Upper lobe of right lung (tissue), 1 donor: ENCODE measurements around the gene SLC6A5. TPM values are rescaled to one million over a fixed set of nuclear protein-coding genes. Genes with fewer than 3 reads are reported as not detected.

ENCODE experiments used
- ATAC-seq: fragments of 200-7000 bp; cut with Tn5 transposase; one replicate; pipeline ENCODE4 v1.9.1; 2020; ENCODE audit warnings: mild to moderate bottlenecking, moderate library complexity
- DNase-seq: peaks from one replicate; pipeline ENCODE4 v3.0.0-alpha.2; 2020
- H3K27ac ChIP-seq: fragments of 200-600 bp; one replicate; pipeline ENCODE4 v1.8.0; 2022
- H3K27me3 ChIP-seq: fragments of 200-600 bp; one replicate; pipeline ENCODE4 v1.8.0; 2022; ENCODE audit warnings: mild to moderate bottlenecking
- H3K36me3 ChIP-seq: fragments of 200-600 bp; one replicate; pipeline ENCODE4 v1.8.0; 2022
- H3K4me1 ChIP-seq: fragments of 200-600 bp; one replicate; pipeline ENCODE4 v1.8.0; 2022
- H3K4me3 ChIP-seq: fragments of 200-600 bp; one replicate; pipeline ENCODE4 v1.8.0; 2022; ENCODE audit warnings: mild to moderate bottlenecking
- H3K9me3 ChIP-seq: fragments of 200-600 bp; one replicate; pipeline ENCODE4 v1.8.0; 2022
- intact Hi-C: fragments of 100-400 bp; cut with DNase I; formaldehyde crosslinking; loops from one replicate; pipeline ENCODE4 v1.11.0; 2022
- total RNA-seq: library from RNA; stranded (reverse); fragmentation: NEBNext Ultra II Directional; extraction: Animal tissue kit (Norgen Biotek cat#: 25700); gene quantifications from one replicate; pipeline ENCODE4 v1.2.1, GENCODE V29; 2021
- TF ChIP-seq, protein P1 (sequence below): fragments of 200-600 bp; IDR thresholded peaks from one replicate; pipeline ENCODE4 v1.8.0; 2022; ENCODE audit warnings: antibody characterized with exemption
- donor health status: DM: no; HTN: yes; CAD: no; lungs with severe emphysema.

Gene SLC6A5
- total RNA-seq, 1 donor from 2014 or later, result not detected

DNA sequence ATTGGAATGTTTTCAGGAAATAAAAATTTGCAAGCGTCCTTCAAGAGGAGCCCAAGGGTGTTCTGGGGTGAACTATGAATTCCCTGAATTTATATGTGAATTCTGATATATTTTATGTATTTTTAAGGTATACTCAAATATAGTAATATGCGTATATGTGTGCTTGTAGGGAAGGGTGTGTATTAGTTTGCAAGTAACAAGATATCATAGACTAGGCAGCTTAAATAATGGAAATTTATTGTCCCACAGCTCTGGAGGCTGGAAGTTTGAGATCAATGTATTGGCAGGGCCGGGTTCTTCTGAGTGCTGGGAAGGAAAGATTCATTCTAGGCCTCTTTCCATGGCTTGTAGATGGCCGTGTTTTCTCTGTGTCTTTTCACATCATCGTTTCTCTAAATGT is 16.2 kb upstream of the SLC6A5 start:
- Histone ChIP-seq H3K9me3 (no peaks in the 10 kb centered on the region), H3K36me3 (no peaks in the 10 kb centered on the region), H3K4me1 (no peaks in the 10 kb centered on the region), H3K27ac (no peak overlapping the region), H3K4me3 (no peak overlapping the region), H3K27me3 (no peaks in the 10 kb centered on the region)
- TF ChIP-seq, protein P1, sequence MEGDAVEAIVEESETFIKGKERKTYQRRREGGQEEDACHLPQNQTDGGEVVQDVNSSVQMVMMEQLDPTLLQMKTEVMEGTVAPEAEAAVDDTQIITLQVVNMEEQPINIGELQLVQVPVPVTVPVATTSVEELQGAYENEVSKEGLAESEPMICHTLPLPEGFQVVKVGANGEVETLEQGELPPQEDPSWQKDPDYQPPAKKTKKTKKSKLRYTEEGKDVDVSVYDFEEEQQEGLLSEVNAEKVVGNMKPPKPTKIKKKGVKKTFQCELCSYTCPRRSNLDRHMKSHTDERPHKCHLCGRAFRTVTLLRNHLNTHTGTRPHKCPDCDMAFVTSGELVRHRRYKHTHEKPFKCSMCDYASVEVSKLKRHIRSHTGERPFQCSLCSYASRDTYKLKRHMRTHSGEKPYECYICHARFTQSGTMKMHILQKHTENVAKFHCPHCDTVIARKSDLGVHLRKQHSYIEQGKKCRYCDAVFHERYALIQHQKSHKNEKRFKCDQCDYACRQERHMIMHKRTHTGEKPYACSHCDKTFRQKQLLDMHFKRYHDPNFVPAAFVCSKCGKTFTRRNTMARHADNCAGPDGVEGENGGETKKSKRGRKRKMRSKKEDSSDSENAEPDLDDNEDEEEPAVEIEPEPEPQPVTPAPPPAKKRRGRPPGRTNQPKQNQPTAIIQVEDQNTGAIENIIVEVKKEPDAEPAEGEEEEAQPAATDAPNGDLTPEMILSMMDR, result no peak
- intact Hi-C loops, result no loop called here
- no peak for ATAC-seq
- DNase-seq, result no peak

DNA sequence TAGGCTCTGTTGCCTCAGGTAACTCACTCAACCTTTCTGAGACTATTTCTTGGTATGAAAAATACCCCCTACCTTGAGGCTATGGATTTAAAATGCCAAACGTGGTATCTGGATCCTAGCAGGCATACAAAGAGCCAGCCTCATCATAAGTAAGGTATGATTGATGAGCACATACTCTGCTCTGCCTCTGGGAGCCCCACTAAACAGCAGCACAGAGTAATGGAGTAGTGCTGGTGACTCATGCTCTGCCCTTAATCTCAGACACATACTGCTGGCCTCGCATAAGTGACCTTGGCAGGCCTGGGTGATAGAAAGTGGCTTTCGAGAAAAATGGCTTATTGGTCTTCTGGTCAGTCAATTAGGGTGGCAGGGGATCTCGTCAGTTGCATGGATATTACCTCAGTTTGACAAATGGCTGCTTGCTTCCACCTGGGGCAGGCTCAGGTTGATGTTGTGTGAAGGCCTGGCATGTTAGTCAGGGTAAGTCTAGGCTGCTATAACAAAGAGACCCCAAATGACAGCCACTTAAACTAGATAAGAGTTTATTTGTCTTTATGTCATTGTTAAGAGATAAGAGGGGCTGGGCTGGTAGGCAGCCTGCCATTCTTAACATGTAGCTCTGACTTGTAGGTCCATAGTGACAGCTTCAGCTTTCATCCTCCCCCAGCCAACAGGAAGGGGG is 15.2 kb upstream of the SLC6A5 start:
- ATAC-seq, result no peak
- Histone ChIP-seq H3K36me3 (no peaks in the 10 kb centered on the region), H3K27ac (no peak overlapping the region), H3K9me3 (no peaks in the 10 kb centered on the region), H3K27me3 (peaks cover 4% of the 10 kb centered on the region), H3K4me3 (no peak overlapping the region), H3K4me1 (no peaks in the 10 kb centered on the region)
- intact Hi-C loops, result no loop called here
- TF ChIP-seq, protein P1, result no peak
- DNase-seq, result no peak

DNA sequence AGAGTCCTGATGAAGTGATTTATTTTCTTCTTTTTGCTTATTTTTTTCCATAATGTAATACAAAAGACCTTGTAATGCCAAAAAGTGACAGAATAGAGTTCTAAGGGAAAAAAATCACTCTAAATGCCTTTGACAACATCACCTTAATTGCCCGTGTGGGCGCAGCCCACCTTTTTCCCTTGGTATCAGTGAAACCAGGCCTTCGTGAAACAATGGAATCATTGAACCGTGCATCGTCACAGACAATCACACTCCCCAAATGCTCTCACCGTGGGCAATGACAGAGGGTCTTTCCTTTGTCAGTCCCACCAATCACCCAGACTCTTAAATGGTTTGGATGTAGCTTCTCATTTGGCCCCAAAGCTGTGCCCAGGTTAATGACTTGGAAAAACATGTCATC is 9.6 kb upstream of the SLC6A5 start:
- TF ChIP-seq, protein P1, result no peak
- intact Hi-C loops, result no loop called here
- ATAC-seq (no peak), DNase-seq (no peak)
- Histone ChIP-seq H3K27me3 (peaks cover 18% of the 10 kb centered on the region), H3K4me3 (no peak overlapping the region), H3K36me3 (no peaks in the 10 kb centered on the region), H3K27ac (no peak overlapping the region), H3K4me1 (no peaks in the 10 kb centered on the region), H3K9me3 (no peaks in the 10 kb centered on the region)

DNA sequence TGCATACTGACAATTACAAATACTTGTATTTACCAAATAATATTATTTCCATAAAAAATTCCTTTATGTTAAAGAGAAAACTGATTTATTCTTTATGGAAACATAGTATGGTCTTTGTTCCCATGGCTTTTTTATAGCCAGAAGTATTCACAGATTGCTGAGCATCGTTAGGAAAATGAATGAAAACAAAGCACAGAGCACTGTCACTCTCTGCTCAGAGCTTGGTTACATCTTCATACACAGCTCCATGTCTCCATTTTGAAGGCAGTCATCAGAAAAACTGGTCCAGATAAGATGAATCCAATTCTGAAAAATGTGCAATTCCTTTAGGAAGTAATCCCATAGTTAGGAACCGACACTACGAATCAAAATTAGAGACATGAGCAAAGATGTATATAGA is 9.0 kb upstream of the SLC6A5 start:
- no peak for DNase-seq
- Histone ChIP-seq H3K27me3 (peaks cover 22% of the 10 kb centered on the region), H3K27ac (no peak overlapping the region), H3K9me3 (no peaks in the 10 kb centered on the region), H3K36me3 (no peaks in the 10 kb centered on the region), H3K4me3 (no peak overlapping the region), H3K4me1 (no peaks in the 10 kb centered on the region)
- no peak for ATAC-seq
- TF ChIP-seq, protein P1, result no peak
- intact Hi-C loops, result no loop called here

DNA sequence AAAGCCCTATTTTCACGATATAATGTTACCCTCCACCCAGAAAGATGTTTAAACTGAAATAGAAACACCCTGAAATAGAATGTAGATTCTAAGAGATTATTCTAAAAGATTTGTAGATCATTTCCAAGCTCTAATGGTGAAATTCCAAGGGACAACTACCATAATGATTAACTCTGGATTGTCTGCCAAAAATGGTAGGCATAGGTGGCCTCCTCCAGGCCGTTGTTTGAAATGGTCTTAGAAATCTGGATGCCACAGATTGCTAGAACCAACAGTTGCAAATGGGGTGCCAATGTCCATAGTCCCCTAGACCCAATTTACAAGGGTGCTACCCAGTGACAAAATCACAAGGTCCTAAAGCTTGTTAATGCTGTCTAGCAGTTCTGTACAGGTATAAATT is 6.7 kb upstream of the SLC6A5 start:
- TF ChIP-seq, protein P1, result no peak
- Histone ChIP-seq H3K9me3 (no peaks in the 10 kb centered on the region), H3K4me1 (no peaks in the 10 kb centered on the region), H3K4me3 (no peak overlapping the region), H3K27ac (no peak overlapping the region), H3K27me3 (peaks cover 46% of the 10 kb centered on the region), H3K36me3 (no peaks in the 10 kb centered on the region)
- DNase-seq (no peak), ATAC-seq (no peak)
- intact Hi-C loops, result no loop called here
